Measurements from ENCODE around the gene MAST3. TPM values are rescaled to one million over a fixed set of nuclear protein-coding genes. Genes with fewer than 3 reads are reported as not detected.

The MAST3 gene
- total RNA-seq, 1 experiment from 2014 or later = 10.4 TPM

GRCh38 chr19:18147396-18147795, 49.8 kb downstream of the MAST3 start:
- no peak overlapping the region for H3K14ac ChIP-seq (ENCODE audit: insufficient read depth, low read length)
- no peak overlapping the region for H3K4me3 Mint-ChIP-seq
- no peaks in the 10 kb centered on the region for H3K4me1 ChIP-seq (ENCODE audit: insufficient read depth, low read length)
- no peaks in the 10 kb centered on the region; the same call in 1 of the 2 replicates for H3K27me3 Mint-ChIP-seq (ENCODE audit: low read depth)
- H3K4me2 ChIP-seq (ENCODE audit: insufficient read depth, insufficient read length, low read length) = no peak overlapping the region
- no peak overlapping the region for H2AFZ ChIP-seq (ENCODE audit: low read length)
- H3K56ac ChIP-seq (ENCODE audit: insufficient read length, low read depth, low read length) = no peak overlapping the region
- H3K27ac ChIP-seq (ENCODE audit: insufficient read length, low read depth, low read length) = no peak overlapping the region
- H3K9me3 ChIP-seq (ENCODE audit: control insufficient read depth, low read depth, low read length) = no peaks in the 10 kb centered on the region
- TF ChIP-seq CTCF (conservative IDR thresholded peaks at IDR 0.05) = no peak
- no peak overlapping the region for H2BK5ac ChIP-seq (ENCODE audit: insufficient read length, low read length)
- H2BK12ac ChIP-seq (ENCODE audit: insufficient read length, low read depth, low read length) = no peak overlapping the region
- no peak overlapping the region for H2AK5ac ChIP-seq (ENCODE audit: insufficient read length, low read length)
- H3K4me1 Mint-ChIP-seq = peaks cover 2 to 13% of the 10 kb centered on the region in 2 experiments
- H4K8ac ChIP-seq (replicated peaks; ENCODE audit: insufficient read length, low read depth, low read length) = no peak overlapping the region
- no peak overlapping the region for H2BK120ac ChIP-seq (ENCODE audit: low read depth, low read length, poor library complexity, severe bottlenecking)
- no peak overlapping the region for H3K18ac ChIP-seq (ENCODE audit: insufficient read length, low read depth, low read length)
- H3T11ph ChIP-seq (ENCODE audit: low read length) = no peak overlapping the region
- H2BK20ac ChIP-seq (ENCODE audit: low read depth, low read length, poor library complexity, severe bottlenecking) = no peak overlapping the region
- H2BK15ac ChIP-seq (ENCODE audit: low read depth, low read length) = no peak overlapping the region
- H3K79me1 ChIP-seq (ENCODE audit: insufficient read depth, low read depth, low read length, poor library complexity, severe bottlenecking) = no peaks in the 10 kb centered on the region
- H3K9me3 Mint-ChIP-seq = no peaks in the 10 kb centered on the region
- H4K20me1 ChIP-seq (ENCODE audit: control insufficient read depth, insufficient read depth, insufficient read length) = no peaks in the 10 kb centered on the region
- no peak for DNase-seq
- H3K9ac ChIP-seq (ENCODE audit: extremely low read depth, insufficient read length, low read length) = no peak overlapping the region
- no peak overlapping the region for H3K23ac ChIP-seq (ENCODE audit: insufficient read length, low read depth, low read length)
- no peaks in the 10 kb centered on the region for H3K79me2 ChIP-seq (ENCODE audit: insufficient read depth, low read length)
- H3K36me3 Mint-ChIP-seq (ENCODE audit: insufficient read depth in 1 of 3, low read depth in 3 of 3) = peaks cover 19 to 35% (median 30%) of the 10 kb centered on the region in 3 experiments; a peak in 6 of 7 replicates
- H3K4ac ChIP-seq (ENCODE audit: low read depth, low read length) = no peak overlapping the region
- H4K5ac ChIP-seq (ENCODE audit: insufficient read length, low read depth, low read length) = no peak overlapping the region
- H3K27me3 ChIP-seq (ENCODE audit: insufficient read depth, low read length) = no peaks in the 10 kb centered on the region
- no CpG with 5 or more reads among the region's 13 CpGs for WGBS (ENCODE audit: extremely low coverage, insufficient read length, low lambda C conversion rate)
- H3K23me2 ChIP-seq (ENCODE audit: insufficient read length, low read depth, low read length, poor library complexity, severe bottlenecking) = peaks cover under 1% of the 10 kb centered on the region
- H3K27ac Mint-ChIP-seq = no peak overlapping the region; a peak in 1 of 7 replicates
- H4K91ac ChIP-seq (ENCODE audit: insufficient read length, low read depth, low read length) = no peak overlapping the region

All from H9 (cell line).